Nephron (organoid): Measurements from ENCODE around the gene FSTL4.

Experiments
- H3K27ac Mint-ChIP-seq, 3 experiments: 2 replicates each; pipeline ENCODE4 v1.8.0; 2020; ENCODE audit warnings: mixed read lengths in 3 of 3, mild to moderate bottlenecking in 2 of 3, moderate library complexity in 1 of 3
- H3K27me3 Mint-ChIP-seq: 2 replicates; pipeline ENCODE4 v1.8.0; 2021; ENCODE audit warnings: low read depth, mild to moderate bottlenecking, moderate library complexity, mixed read lengths
- H3K36me3 Mint-ChIP-seq: 2 replicates; pipeline ENCODE4 v1.8.0; 2020; ENCODE audit warnings: low read depth, mixed read lengths
- H3K4me1 Mint-ChIP-seq: 2 replicates; pipeline ENCODE4 v1.8.0; 2020; ENCODE audit warnings: mixed read lengths
- H3K4me3 Mint-ChIP-seq, 3 experiments: 2 replicates each; pipeline ENCODE4 v1.8.0; 2020; ENCODE audit warnings: mild to moderate bottlenecking in 3 of 3, mixed read lengths in 3 of 3, moderate library complexity in 2 of 3
- H3K9me3 Mint-ChIP-seq: 2 replicates; pipeline ENCODE4 v1.8.0; 2020; ENCODE audit warnings: mixed read lengths
- TF ChIP-seq, protein P1 (sequence below), 3 experiments: fragments of 200-600 bp; sonication (generic); IDR thresholded peaks; one replicate each; pipeline ENCODE4 v1.5.0; 2021; ENCODE audit warnings: antibody characterized with exemption in 3 of 3; ENCODE audit not compliant: unreplicated experiment in 3 of 3

The FSTL4 gene

DNA sequence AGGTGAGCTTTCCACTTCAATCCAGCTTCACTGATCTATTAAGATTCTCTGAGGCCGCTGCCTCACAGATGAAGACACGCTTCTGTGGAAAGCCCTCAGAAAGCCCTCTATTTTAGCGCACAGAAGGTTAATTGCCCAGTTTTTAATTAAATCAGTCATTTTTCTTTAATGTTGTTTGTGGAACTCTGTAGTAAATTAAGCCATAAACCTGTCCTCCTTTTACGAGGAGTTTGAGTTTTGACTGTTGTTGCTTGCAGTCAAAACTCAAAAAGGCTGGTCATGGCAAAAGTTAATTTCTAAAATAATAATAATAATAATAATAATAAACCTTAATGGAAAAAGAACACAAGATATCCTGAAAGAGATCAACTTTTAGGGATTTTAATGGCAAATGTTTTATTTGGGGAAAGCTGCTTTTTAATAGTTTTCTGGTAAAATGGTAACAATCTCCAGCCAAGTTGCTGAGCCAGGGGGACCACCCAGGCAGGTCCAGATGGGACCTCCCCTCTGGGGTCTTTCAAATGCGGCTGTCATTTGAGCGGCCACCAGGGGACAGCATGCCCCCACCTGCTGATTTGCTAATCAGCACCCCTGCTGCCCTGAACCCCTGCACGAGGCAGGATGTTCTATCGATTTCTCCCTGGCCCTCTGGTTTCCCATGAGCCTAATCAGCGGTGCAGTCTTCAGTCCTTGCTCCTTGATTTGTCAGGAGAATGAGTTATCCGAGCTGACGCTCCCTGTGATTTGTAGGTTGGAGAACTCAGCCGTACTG, 247.2 kb downstream of the FSTL4 start:
- H3K4me1 Mint-ChIP-seq = peaks cover 79% of the 10 kb centered on the region
- TF ChIP-seq, protein P1, sequence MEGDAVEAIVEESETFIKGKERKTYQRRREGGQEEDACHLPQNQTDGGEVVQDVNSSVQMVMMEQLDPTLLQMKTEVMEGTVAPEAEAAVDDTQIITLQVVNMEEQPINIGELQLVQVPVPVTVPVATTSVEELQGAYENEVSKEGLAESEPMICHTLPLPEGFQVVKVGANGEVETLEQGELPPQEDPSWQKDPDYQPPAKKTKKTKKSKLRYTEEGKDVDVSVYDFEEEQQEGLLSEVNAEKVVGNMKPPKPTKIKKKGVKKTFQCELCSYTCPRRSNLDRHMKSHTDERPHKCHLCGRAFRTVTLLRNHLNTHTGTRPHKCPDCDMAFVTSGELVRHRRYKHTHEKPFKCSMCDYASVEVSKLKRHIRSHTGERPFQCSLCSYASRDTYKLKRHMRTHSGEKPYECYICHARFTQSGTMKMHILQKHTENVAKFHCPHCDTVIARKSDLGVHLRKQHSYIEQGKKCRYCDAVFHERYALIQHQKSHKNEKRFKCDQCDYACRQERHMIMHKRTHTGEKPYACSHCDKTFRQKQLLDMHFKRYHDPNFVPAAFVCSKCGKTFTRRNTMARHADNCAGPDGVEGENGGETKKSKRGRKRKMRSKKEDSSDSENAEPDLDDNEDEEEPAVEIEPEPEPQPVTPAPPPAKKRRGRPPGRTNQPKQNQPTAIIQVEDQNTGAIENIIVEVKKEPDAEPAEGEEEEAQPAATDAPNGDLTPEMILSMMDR (IDR thresholded peaks at IDR 0.05; ENCODE audit: unreplicated experiment in 3 of 3) = peak; percentile 33 to 54 (median 49)
- H3K36me3 Mint-ChIP-seq = no peaks in the 10 kb centered on the region
- peak overlapping the region in 1 of 3 experiments; percentile 3 for H3K4me3 Mint-ChIP-seq
- peaks cover 23% of the 10 kb centered on the region for H3K27me3 Mint-ChIP-seq
- H3K27ac Mint-ChIP-seq = peak overlapping the region; percentile 13 to 66 (median 58)
- no peaks in the 10 kb centered on the region for H3K9me3 Mint-ChIP-seq

DNA sequence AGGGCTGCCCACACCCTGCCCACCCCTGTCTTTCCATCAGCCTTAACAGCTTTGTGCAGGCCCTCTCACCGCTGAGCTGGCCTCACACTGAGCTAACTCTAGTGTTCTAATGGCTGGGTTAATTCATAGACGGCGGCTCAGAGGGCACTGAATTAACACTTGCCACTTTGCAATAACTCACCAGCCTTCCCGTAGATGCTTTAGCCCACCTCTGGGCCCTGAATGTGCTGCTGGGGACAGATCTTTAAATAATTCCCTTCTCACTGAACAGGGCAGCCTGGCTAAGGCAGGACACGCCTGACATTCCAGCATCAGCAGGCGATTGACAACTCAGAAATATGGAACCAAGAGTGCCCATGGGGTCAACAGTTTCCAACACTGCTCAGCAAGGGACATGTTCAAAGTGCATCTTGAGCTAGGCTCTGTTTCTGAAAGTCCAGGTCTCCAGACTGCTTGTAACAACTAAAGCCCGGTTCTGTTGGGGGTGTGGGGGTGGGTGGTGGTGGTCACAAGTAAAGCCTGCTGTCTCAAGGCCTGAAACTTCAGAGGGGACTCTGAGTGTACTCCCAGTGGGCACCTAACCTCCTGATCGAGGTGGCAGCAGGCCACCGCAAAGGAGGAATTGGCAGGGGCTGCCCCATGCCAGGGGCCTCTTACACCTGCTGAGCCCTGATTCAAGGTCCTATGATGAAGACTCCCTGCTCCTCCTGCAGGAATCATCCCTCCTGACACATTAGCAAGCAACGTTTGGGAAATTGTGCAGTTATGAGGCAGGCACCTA, 248.3 kb downstream of the FSTL4 start:
- Mint-ChIP-seq H3K4me3 (no peak overlapping the region), H3K9me3 (no peaks in the 10 kb centered on the region), H3K4me1 (peaks cover 80% of the 10 kb centered on the region), H3K36me3 (no peaks in the 10 kb centered on the region), H3K27me3 (peaks cover 23% of the 10 kb centered on the region), H3K27ac (peak overlapping the region in 2 of 3 experiments; percentile 58 to 66)
- TF ChIP-seq, protein P1 (IDR thresholded peaks at IDR 0.05; ENCODE audit: unreplicated experiment in 3 of 3) = no peak

DNA sequence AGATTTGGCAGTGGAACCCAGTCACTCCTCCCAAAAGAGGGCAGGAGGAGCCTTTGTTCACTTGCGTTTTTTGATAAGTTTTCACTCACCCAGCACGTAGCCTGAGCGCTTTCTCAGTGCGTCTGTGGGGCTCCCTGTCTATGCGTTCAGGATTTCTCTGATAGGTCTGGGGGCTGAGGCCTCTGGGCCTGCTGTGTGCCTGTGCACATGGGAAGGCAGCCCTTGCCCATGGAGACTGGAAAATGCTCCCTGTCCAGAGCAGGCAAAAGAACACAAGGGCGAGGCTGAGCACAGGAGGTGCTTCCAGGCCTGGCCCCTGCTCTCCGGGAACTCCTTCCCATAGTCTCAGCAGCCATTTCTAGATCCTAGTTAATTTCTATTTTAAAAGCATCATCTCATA, 249.9 kb downstream of the FSTL4 start:
- H3K27me3 Mint-ChIP-seq = peaks cover 28% of the 10 kb centered on the region
- no peaks in the 10 kb centered on the region for H3K9me3 Mint-ChIP-seq
- no peaks in the 10 kb centered on the region for H3K36me3 Mint-ChIP-seq
- H3K4me1 Mint-ChIP-seq = peaks cover 69% of the 10 kb centered on the region
- H3K27ac Mint-ChIP-seq = no peak overlapping the region
- H3K4me3 Mint-ChIP-seq = no peak overlapping the region
- TF ChIP-seq, protein P1 (IDR thresholded peaks at IDR 0.05; ENCODE audit: unreplicated experiment in 3 of 3) = no peak

DNA sequence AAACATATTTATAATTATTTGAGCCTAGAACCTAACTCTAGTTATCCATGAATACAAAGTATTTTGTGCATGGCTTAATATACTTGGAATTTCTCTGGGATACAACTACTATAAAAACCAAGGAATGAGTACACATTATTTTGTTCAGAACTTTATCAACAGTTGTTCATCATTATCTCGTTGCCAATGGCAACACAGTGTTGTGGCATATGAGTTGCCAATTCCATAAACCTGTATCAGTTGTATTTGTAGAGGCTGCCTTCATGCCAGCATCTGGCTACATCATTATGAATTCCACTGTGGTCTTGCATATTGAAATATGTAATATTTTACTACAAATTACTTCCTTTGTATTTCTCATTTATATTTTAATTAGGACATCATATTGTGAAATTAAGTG, 250.4 kb downstream of the FSTL4 start:
- Mint-ChIP-seq H3K27ac (no peak overlapping the region), H3K4me3 (no peak overlapping the region), H3K9me3 (no peaks in the 10 kb centered on the region)

DNA sequence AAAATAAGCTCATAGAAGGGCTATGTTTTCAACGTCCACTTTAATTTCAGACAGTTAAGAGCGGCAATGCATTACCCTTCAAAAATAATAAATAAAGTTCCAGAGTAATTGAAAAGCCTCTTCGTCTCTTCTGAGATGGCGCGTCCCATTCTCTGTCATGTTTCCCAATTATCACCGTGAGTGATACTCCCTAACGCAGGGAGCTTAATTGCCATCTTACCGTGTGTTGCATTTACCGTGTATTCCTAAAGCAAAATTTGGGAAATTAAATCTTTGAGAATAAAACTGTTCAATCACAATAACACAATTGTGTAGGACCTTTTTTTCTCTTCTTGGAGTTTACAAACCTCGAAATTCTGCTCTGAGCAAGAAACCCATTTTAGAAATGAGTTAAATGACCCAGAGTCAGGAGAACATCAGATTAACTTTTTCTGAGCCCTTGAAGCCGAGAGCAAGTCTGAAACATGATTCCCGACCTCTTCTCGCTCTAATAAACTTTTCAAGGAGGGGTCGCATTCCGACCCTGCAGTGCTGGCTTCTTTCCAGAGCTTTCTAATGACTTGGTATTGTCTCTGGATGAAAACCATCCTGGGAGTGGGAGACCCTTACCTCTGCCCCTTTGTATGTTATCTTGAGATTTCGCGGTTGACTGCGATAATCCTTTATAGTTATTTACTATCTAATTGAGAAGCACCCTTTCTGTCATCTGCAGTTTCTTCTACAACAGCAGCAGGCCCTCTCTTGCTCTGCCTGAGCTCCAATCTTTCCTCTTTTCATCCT, 251.5 kb downstream of the FSTL4 start:
- Mint-ChIP-seq H3K27me3 (peaks cover 26% of the 10 kb centered on the region), H3K4me1 (peaks cover 53% of the 10 kb centered on the region), H3K36me3 (no peaks in the 10 kb centered on the region), H3K27ac (peak overlapping the region; percentile 42 to 84 (median 45)), H3K9me3 (no peaks in the 10 kb centered on the region), H3K4me3 (peak overlapping the region; percentile 26 to 37 (median 35))
- TF ChIP-seq, protein P1 (IDR thresholded peaks at IDR 0.05; ENCODE audit: unreplicated experiment in 3 of 3) = no peak

More for the DNA sequence above, 250.4 kb downstream of the FSTL4 start:
- Mint-ChIP-seq H3K4me1 (peaks cover 64% of the 10 kb centered on the region), H3K36me3 (no peaks in the 10 kb centered on the region), H3K27me3 (peaks cover 28% of the 10 kb centered on the region)
- TF ChIP-seq, protein P1 (IDR thresholded peaks at IDR 0.05; ENCODE audit: unreplicated experiment in 3 of 3) = no peak
